Measurements from ENCODE around the gene LGALS3BP. TPM values are rescaled to one million over a fixed set of nuclear protein-coding genes. Genes with fewer than 3 reads are reported as not detected.

Gene LGALS3BP
- total RNA-seq, 1 experiment from 2014 or later = 361 TPM

- H3K27me3 ChIP-seq (ENCODE audit: control insufficient read depth, insufficient read depth, low read length) = no peaks in the 10 kb centered on the region
- no peaks in the 10 kb centered on the region for H3K4me1 ChIP-seq (ENCODE audit: control insufficient read depth, insufficient read depth, low read length)
- DNase-seq (ENCODE audit: low read depth, low spot score) (no peak), ATAC-seq (no peak)
- H3K36me3 ChIP-seq (ENCODE audit: control insufficient read depth, insufficient read depth, low read length) = peaks cover 13% of the 10 kb centered on the region
- H3K4me3 ChIP-seq (ENCODE audit: low read depth in 2 of 2, low read length in 2 of 2) = no peak overlapping the region
- H3K27ac ChIP-seq (ENCODE audit: low read length) = no peak overlapping the region
- ChIA-PET POLR2A (no interaction called here), CTCF (no interaction called here)
- BruUV-seq (replicated peaks) = no TSS peak
- TF ChIP-seq REST (IDR thresholded peaks at IDR 0.05; ENCODE audit: insufficient read depth in 1 of 2, low read depth in 2 of 2, low read length in 1 of 2) = no peak
- intact Hi-C loops (cut with micrococcal nuclease; ENCODE audit: unreplicated experiment) = no loop called here
- in situ Hi-C loops (cut with HindIII; ENCODE audit: low pct_unique_long_range_greater_than_20kb, low sequenced_read_pairs) = no loop called here
- no peaks in the 10 kb centered on the region for H3K9me3 ChIP-seq (ENCODE audit: control insufficient read depth, insufficient read depth, low read depth, low read length)
Observed at GRCh38 chr17:78999056-78999768, 19.5 kb upstream of the LGALS3BP start.

- no peak overlapping the region for H3K27ac ChIP-seq (ENCODE audit: low read length)
- BruUV-seq (replicated peaks) = no TSS peak
- ATAC-seq (0 out of 2 replicates have a peak, but pooled peaks have one; percentile 11), DNase-seq (ENCODE audit: low read depth, low spot score) (no peak)
- H3K36me3 ChIP-seq (ENCODE audit: control insufficient read depth, insufficient read depth, low read length) = peaks cover 13% of the 10 kb centered on the region
- H3K27me3 ChIP-seq (ENCODE audit: control insufficient read depth, insufficient read depth, low read length) = no peaks in the 10 kb centered on the region
- intact Hi-C loops (cut with micrococcal nuclease; ENCODE audit: unreplicated experiment) = no loop called here
- ChIA-PET CTCF (no interaction called here), POLR2A (no interaction called here)
- no peaks in the 10 kb centered on the region for H3K4me1 ChIP-seq (ENCODE audit: control insufficient read depth, insufficient read depth, low read length)
- no peak overlapping the region for H3K4me3 ChIP-seq (ENCODE audit: low read depth in 2 of 2, low read length in 2 of 2)
- no peaks in the 10 kb centered on the region for H3K9me3 ChIP-seq (ENCODE audit: control insufficient read depth, insufficient read depth, low read depth, low read length)
- TF ChIP-seq POLR2AphosphoS5 (IDR thresholded peaks at IDR 0.05; ENCODE audit: low read depth, low read length) = no peak
- no peak for TF ChIP-seq TCF7L2 (IDR thresholded peaks at IDR 0.05; ENCODE audit: low read depth, low read length)
- TF ChIP-seq SIN3A (IDR thresholded peaks at IDR 0.05; ENCODE audit: borderline replicate concordance, insufficient read depth, low read depth, low read length) = no peak
- TF ChIP-seq CTCF (IDR thresholded peaks at IDR 0.05) = no peak
- no peak for TF ChIP-seq REST (IDR thresholded peaks at IDR 0.05; ENCODE audit: insufficient read depth in 1 of 2, low read depth in 2 of 2, low read length in 1 of 2)
- in situ Hi-C loops (cut with HindIII; ENCODE audit: low pct_unique_long_range_greater_than_20kb, low sequenced_read_pairs) = no loop called here
Observed at GRCh38 chr17:78998311-78999055, 18.8 kb upstream of the LGALS3BP start.

All from Panc1 (cell line).